Stimulated activated CD8-positive, alpha-beta memory T cell treated with anti-CD3 and anti-CD28 coated beads, Interleukin-15, amount 100 ng/mL, for 24 hours (primary cell): ENCODE results near the gene AP1S2.
A peak's percentile ranks its signal among the peaks of the same experiment; 100 is the strongest.
"Not testable (repeated sequence)": the region's sequence is repeated elsewhere in the genome, so short reads cannot be mapped to it uniquely, and the experiment has no call there.

ENCODE experiments used
- DNase-seq: peaks from one replicate; pipeline ENCODE4 v3.0.0-alpha.2; 2020; ENCODE audit warnings: low read depth

The AP1S2 gene

GRCh38 chrX:15854712-15855567 lies at the start of gene AP1S2:
Gene AP1S2 (minus strand): TSS chrX:15854813. CDS start chrX:15852524, 2,289 bp downstream.
- peak; percentile 79 for DNase-seq

GRCh38 chrX:15903186-15903681 lies 48.6 kb upstream of the AP1S2 start:
- no peak for DNase-seq

GRCh38 chrX:15895334-15895733 lies 40.7 kb upstream of the AP1S2 start:
- no peak for DNase-seq

GRCh38 chrX:15894724-15895123 lies 40.1 kb upstream of the AP1S2 start:
- DNase-seq, result no peak

- no peak for DNase-seq
Observed at GRCh38 chrX:15890463-15890862, 35.9 kb upstream of the AP1S2 start.

GRCh38 chrX:15888062-15888461 lies 33.4 kb upstream of the AP1S2 start:
- DNase-seq, result no peak

- no peak for DNase-seq
Observed at GRCh38 chrX:15883540-15883863, 28.9 kb upstream of the AP1S2 start.

GRCh38 chrX:15882704-15883539 lies 28.3 kb upstream of the AP1S2 start:
- no peak for DNase-seq

- no peak for DNase-seq
Observed at GRCh38 chrX:15881381-15881897, 26.8 kb upstream of the AP1S2 start.

GRCh38 chrX:15877914-15878313 lies 23.3 kb upstream of the AP1S2 start:
- not testable (repeated sequence) for DNase-seq

- no peak for DNase-seq
Observed at GRCh38 chrX:15877380-15877779, 22.8 kb upstream of the AP1S2 start.

GRCh38 chrX:15874672-15875071 lies 20.1 kb upstream of the AP1S2 start:
- no peak for DNase-seq

- no peak for DNase-seq
Observed at GRCh38 chrX:15873566-15873965, 19.0 kb upstream of the AP1S2 start.

GRCh38 chrX:15870310-15870709 lies 15.7 kb upstream of the AP1S2 start:
- no peak for DNase-seq

GRCh38 chrX:15869695-15870094 lies 15.1 kb upstream of the AP1S2 start:
- DNase-seq, result no peak

- DNase-seq, result no peak
Observed at GRCh38 chrX:15866147-15866546, 11.5 kb upstream of the AP1S2 start.

- no peak for DNase-seq
Observed at GRCh38 chrX:15864629-15865028, 10.0 kb upstream of the AP1S2 start.

- no peak for DNase-seq
Observed at GRCh38 chrX:15864023-15864422, 9.4 kb upstream of the AP1S2 start.

- DNase-seq, result no peak
Observed at GRCh38 chrX:15860921-15861320, 6.3 kb upstream of the AP1S2 start.

- no peak for DNase-seq
Observed at GRCh38 chrX:15858051-15858450, 3.4 kb upstream of the AP1S2 start.

- no peak for DNase-seq
Observed at GRCh38 chrX:15856636-15857035, 2.0 kb upstream of the AP1S2 start.

GRCh38 chrX:15856222-15856587 lies 1.6 kb upstream of the AP1S2 start:
- DNase-seq, result no peak
